BLaER1 treated with 17β-estradiol and CSF1 and Interleukin-3, amounts not matched to agents 10 nM and 100 nM (cell line): Measurements from ENCODE around the gene LST1.
A peak's percentile ranks its signal among the peaks of the same experiment; 100 is the strongest.

Source experiments
- H3K27ac ChIP-seq, 11 experiments: shearing (Covaris generic); formaldehyde crosslinking; 2 replicates each; pipeline ENCODE4 v1.8.1; 2022
- H3K27me3 ChIP-seq, 11 experiments: shearing (Covaris generic); formaldehyde crosslinking; 2 replicates each; pipeline ENCODE4 v1.8.1; 2022
- H3K36me3 ChIP-seq, 11 experiments: shearing (Covaris generic); formaldehyde crosslinking; 2 replicates each; pipeline ENCODE4 v1.8.1; 2022
- H3K4me1 ChIP-seq, 10 experiments: shearing (Covaris generic); formaldehyde crosslinking; 2 replicates each; pipeline ENCODE4 v1.8.1; 2022
- H3K4me2 ChIP-seq, 11 experiments: shearing (Covaris generic); formaldehyde crosslinking; 2 replicates each; pipeline ENCODE4 v1.8.1; 2022
- H3K4me3 ChIP-seq, 10 experiments: shearing (Covaris generic); formaldehyde crosslinking; 2 replicates each; pipeline ENCODE4 v1.8.1; 2022
- H3K9ac ChIP-seq, 11 experiments: shearing (Covaris generic); formaldehyde crosslinking; 2 replicates each; pipeline ENCODE4 v1.8.1; 2022
- H3K9me3 ChIP-seq, 11 experiments: shearing (Covaris generic); formaldehyde crosslinking; replicated peaks in 1 of 11; 2 replicates each; pipeline ENCODE4 v1.8.1; 2022
- H4K20me1 ChIP-seq, 11 experiments: shearing (Covaris generic); formaldehyde crosslinking; 2 replicates each; pipeline ENCODE4 v1.8.1; 2022
- Cebpa-rat ChIP-seq, 11 experiments: shearing (Covaris generic); IDR thresholded peaks; 2 replicates each; pipeline ENCODE4 v1.8.1; 2022

The LST1 gene

GRCh38 chr6:31586008-31586407 is at the start of gene LST1:
Gene LST1 (plus strand): TSS chr6:31586277. CDS start chr6:31587300, 1,023 bp downstream.
- Histone ChIP-seq H3K4me1 (peaks cover 73 to 96% (median 84%) of the 10 kb centered on the region in 10 experiments), H4K20me1 (no peaks in the 10 kb centered on the region), H3K36me3 (peaks cover 0 to 10% (median 0%) of the 10 kb centered on the region in 11 experiments; a peak in 5 of 22 replicates), H3K4me3 (peak within 1 kb of the TSS in 9 of 10 experiments; percentile 17 to 64 (median 48); a peak in 15 of 20 replicates), H3K9ac (peak within 1 kb of the TSS; percentile 47 to 81 (median 74)), H3K27me3 (no peaks in the 10 kb centered on the region), H3K27ac (peak within 1 kb of the TSS; percentile 59 to 92 (median 86)), H3K4me2 (peak within 1 kb of the TSS; percentile 77 to 100 (median 94)), H3K9me3 (no peaks in the 10 kb centered on the region)
- TF ChIP-seq Cebpa-rat (IDR thresholded peaks at IDR 0.05): no peak

- Histone ChIP-seq H3K27me3 (no peaks in the 10 kb centered on the region), H4K20me1 (peaks cover 72 to 75% (median 73%) of the 10 kb centered on the region in 11 experiments), H3K9me3 (no peaks in the 10 kb centered on the region), H3K9ac (peak overlapping the region; percentile 91 to 99 (median 96)), H3K36me3 (peaks cover 67 to 72% (median 69%) of the 10 kb centered on the region in 11 experiments), H3K4me2 (peak overlapping the region; percentile 91 to 99 (median 98)), H3K4me1 (peaks cover 39 to 77% (median 48%) of the 10 kb centered on the region in 10 experiments), H3K4me3 (peak overlapping the region; percentile 74 to 91 (median 86); a peak in 19 of 20 replicates), H3K27ac (peak overlapping the region in 1 of 11 experiments; percentile 1; a peak in 1 of 22 replicates)
- TF ChIP-seq Cebpa-rat (IDR thresholded peaks at IDR 0.05): no peak
These were observed 47.2 kb upstream of the LST1 start for GRCh38 chr6:31538805-31539400.

GRCh38 chr6:31540640-31541039 is 45.4 kb upstream of the LST1 start:
- H3K9me3 ChIP-seq: no peaks in the 10 kb centered on the region
- peaks cover 50 to 54% (median 52%) of the 10 kb centered on the region in 11 experiments for H3K36me3 ChIP-seq
- H3K4me3 ChIP-seq: peak overlapping the region; percentile 74 to 91 (median 86)
- H3K4me1 ChIP-seq: peaks cover 52 to 76% (median 61%) of the 10 kb centered on the region in 10 experiments
- H3K4me2 ChIP-seq: peak overlapping the region; percentile 91 to 99 (median 98)
- TF ChIP-seq Cebpa-rat (IDR thresholded peaks at IDR 0.05): no peak
- peak overlapping the region; percentile 91 to 99 (median 96) for H3K9ac ChIP-seq
- peaks cover 54 to 58% (median 56%) of the 10 kb centered on the region in 11 experiments for H4K20me1 ChIP-seq
- H3K27ac ChIP-seq: peak overlapping the region; percentile 92 to 99 (median 97); a peak in 21 of 22 replicates
- H3K27me3 ChIP-seq: no peaks in the 10 kb centered on the region

- TF ChIP-seq Cebpa-rat (IDR thresholded peaks at IDR 0.05): no peak
- H3K9ac ChIP-seq: peak overlapping the region; percentile 91 to 99 (median 96)
- no peaks in the 10 kb centered on the region for H3K9me3 ChIP-seq
- no peaks in the 10 kb centered on the region for H3K27me3 ChIP-seq
- H4K20me1 ChIP-seq: peaks cover 49 to 53% (median 51%) of the 10 kb centered on the region in 11 experiments
- peaks cover 44 to 49% (median 47%) of the 10 kb centered on the region in 11 experiments for H3K36me3 ChIP-seq
- H3K4me2 ChIP-seq: peak overlapping the region; percentile 91 to 99 (median 98)
- peaks cover 57 to 76% (median 64%) of the 10 kb centered on the region in 10 experiments for H3K4me1 ChIP-seq
- peak overlapping the region; percentile 92 to 99 (median 97) for H3K27ac ChIP-seq
- peak overlapping the region; percentile 74 to 91 (median 86) for H3K4me3 ChIP-seq
These were observed 44.9 kb upstream of the LST1 start for GRCh38 chr6:31541059-31541657.

- H3K4me1 ChIP-seq: peaks cover 61 to 74% (median 63%) of the 10 kb centered on the region in 10 experiments
- H3K9ac ChIP-seq: peak within 1 kb of the TSS; percentile 91 to 99 (median 96)
- H3K4me3 ChIP-seq: peak within 1 kb of the TSS; percentile 74 to 91 (median 86)
- peak within 1 kb of the TSS; percentile 91 to 99 (median 98) for H3K4me2 ChIP-seq
- H3K36me3 ChIP-seq: peaks cover 37 to 42% (median 40%) of the 10 kb centered on the region in 11 experiments
- peak within 1 kb of the TSS; percentile 92 to 99 (median 97) for H3K27ac ChIP-seq
- peaks cover 42 to 45% (median 44%) of the 10 kb centered on the region in 11 experiments for H4K20me1 ChIP-seq
- TF ChIP-seq Cebpa-rat (IDR thresholded peaks at IDR 0.05): no peak
- H3K9me3 ChIP-seq: no peaks in the 10 kb centered on the region
- H3K27me3 ChIP-seq: no peaks in the 10 kb centered on the region
These were observed 44.2 kb upstream of the LST1 start, which contains the start of gene DDX39B for GRCh38 chr6:31541658-31542521. Gene DDX39B (minus strand): TSS chr6:31542003. CDS start chr6:31540532, 1,471 bp downstream.

GRCh38 chr6:31543639-31544038 is 42.4 kb upstream of the LST1 start:
- H3K27ac ChIP-seq: peak overlapping the region in 3 of 11 experiments; percentile 96 to 99 (median 97); a peak in 2 of 22 replicates
- peaks cover 20 to 25% (median 22%) of the 10 kb centered on the region in 11 experiments for H3K36me3 ChIP-seq
- peak overlapping the region; percentile 58 to 99 (median 87); a peak in 19 of 22 replicates for H3K4me2 ChIP-seq
- peak overlapping the region in 10 of 11 experiments; percentile 91 to 99 (median 96); a peak in 9 of 22 replicates for H3K9ac ChIP-seq
- no peak for TF ChIP-seq Cebpa-rat (IDR thresholded peaks at IDR 0.05)
- no peaks in the 10 kb centered on the region for H3K27me3 ChIP-seq
- peaks cover 24 to 28% (median 26%) of the 10 kb centered on the region in 11 experiments for H4K20me1 ChIP-seq
- H3K4me1 ChIP-seq: peaks cover 61 to 71% (median 66%) of the 10 kb centered on the region in 10 experiments
- H3K9me3 ChIP-seq: no peaks in the 10 kb centered on the region
- H3K4me3 ChIP-seq: peak overlapping the region in 2 of 10 experiments; percentile 89 to 91; a peak in 2 of 20 replicates

- H3K27ac ChIP-seq: peak overlapping the region in 4 of 11 experiments; percentile 25 to 63 (median 57); a peak in 7 of 22 replicates
- H3K4me1 ChIP-seq: peaks cover 61 to 71% (median 66%) of the 10 kb centered on the region in 10 experiments
- peak overlapping the region; percentile 82 to 100 (median 95); a peak in 19 of 22 replicates for H3K4me2 ChIP-seq
- TF ChIP-seq Cebpa-rat (IDR thresholded peaks at IDR 0.05): no peak
- peaks cover 10 to 25% (median 17%) of the 10 kb centered on the region in 11 experiments for H3K36me3 ChIP-seq
- no peaks in the 10 kb centered on the region for H3K27me3 ChIP-seq
- H4K20me1 ChIP-seq: peaks cover 14 to 17% (median 16%) of the 10 kb centered on the region in 11 experiments
- peak overlapping the region in 9 of 11 experiments; percentile 50 to 83 (median 81); a peak in 15 of 22 replicates for H3K9ac ChIP-seq
- H3K9me3 ChIP-seq: no peaks in the 10 kb centered on the region
- H3K4me3 ChIP-seq: no peak overlapping the region
These were observed 41.4 kb upstream of the LST1 start for GRCh38 chr6:31544676-31545075.

- H3K27me3 ChIP-seq: no peaks in the 10 kb centered on the region
- peak overlapping the region; percentile 41 to 83 (median 80); a peak in 19 of 22 replicates for H3K9ac ChIP-seq
- H3K4me1 ChIP-seq: peaks cover 59 to 70% (median 66%) of the 10 kb centered on the region in 10 experiments
- H3K9me3 ChIP-seq: no peaks in the 10 kb centered on the region
- H3K4me3 ChIP-seq: peak overlapping the region in 6 of 10 experiments; percentile 58 to 70 (median 62); a peak in 7 of 20 replicates
- peak overlapping the region in 9 of 11 experiments; percentile 2 to 63 (median 56); a peak in 16 of 22 replicates for H3K27ac ChIP-seq
- H3K4me2 ChIP-seq: peak overlapping the region; percentile 82 to 100 (median 95)
- no peak for TF ChIP-seq Cebpa-rat (IDR thresholded peaks at IDR 0.05)
- H4K20me1 ChIP-seq: peaks cover 8 to 11% (median 10%) of the 10 kb centered on the region in 11 experiments
- peaks cover 4 to 25% (median 17%) of the 10 kb centered on the region in 11 experiments for H3K36me3 ChIP-seq
These were observed 40.8 kb upstream of the LST1 start for GRCh38 chr6:31545291-31545690.
